GM18517 (cell line): Measurements from ENCODE around the gene TMED6.

Experiments used
- ATAC-seq: cut with Tn5 transposase; IDR thresholded peaks from one replicate; pipeline ENCODE4 v1.9.1; 2021; ENCODE audit warnings: mild to moderate bottlenecking, moderate library complexity; ENCODE audit not compliant: unreplicated experiment

TMED6 gene

DNA sequence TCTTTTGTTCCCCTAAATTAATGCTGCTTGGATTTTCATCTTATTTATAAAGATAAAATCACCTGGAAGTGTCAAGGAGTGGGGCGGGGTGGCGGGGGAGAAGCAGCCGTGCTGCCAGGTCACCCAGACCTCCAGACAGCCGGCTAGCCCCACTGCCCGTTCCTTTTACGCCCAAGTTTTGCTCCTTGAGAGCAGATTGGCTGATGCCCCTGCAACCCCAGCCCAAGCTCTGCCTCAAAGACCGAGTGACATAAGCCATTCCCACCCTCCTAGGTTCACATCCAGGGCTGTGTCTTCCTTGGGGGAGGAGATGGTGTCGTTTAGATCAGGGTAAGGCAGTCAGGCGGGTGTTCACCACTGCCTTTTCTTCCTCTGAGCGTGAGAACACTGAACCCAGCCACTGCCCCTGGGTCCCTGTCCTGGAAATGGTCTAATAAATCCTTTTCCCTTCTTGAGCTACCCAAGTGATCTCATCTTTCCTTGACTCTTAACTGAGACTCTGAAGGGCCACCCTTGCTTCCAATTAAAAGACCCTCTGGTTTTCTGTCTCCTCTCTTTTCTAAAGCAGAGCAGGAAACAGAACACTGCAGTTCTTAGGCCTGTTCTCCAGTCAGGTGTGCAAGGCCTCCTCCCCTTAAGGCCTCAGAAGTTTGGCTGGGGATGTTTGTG, 26.9 kb downstream of the TMED6 start:
- ATAC-seq, result no peak

DNA sequence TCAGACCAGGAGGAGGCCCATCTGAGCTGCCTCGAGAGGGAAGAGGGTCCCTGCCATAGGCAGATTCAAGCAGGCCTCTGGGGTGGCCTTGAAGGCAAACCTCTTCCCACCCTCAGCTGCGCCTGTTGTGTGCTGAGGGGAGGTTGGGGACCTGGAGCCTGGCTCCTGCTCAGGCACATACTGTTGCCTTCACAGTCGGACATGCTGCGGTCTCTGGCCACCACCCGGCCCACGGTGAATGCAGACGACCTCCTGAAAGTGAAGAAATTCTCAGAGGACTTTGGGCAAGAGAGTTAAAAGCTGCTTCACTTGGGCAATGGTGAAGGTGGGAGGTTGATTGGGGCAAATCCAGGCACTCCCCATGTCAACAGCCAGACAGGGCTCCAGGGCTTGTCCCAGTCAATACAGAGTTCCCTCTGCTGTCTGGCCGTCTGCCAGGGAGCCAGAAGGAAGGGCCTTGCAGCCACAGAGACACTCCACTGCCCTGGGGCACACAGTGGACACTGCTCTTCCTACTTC, 27.5 kb downstream of the TMED6 start:
- ATAC-seq, result no peak

DNA sequence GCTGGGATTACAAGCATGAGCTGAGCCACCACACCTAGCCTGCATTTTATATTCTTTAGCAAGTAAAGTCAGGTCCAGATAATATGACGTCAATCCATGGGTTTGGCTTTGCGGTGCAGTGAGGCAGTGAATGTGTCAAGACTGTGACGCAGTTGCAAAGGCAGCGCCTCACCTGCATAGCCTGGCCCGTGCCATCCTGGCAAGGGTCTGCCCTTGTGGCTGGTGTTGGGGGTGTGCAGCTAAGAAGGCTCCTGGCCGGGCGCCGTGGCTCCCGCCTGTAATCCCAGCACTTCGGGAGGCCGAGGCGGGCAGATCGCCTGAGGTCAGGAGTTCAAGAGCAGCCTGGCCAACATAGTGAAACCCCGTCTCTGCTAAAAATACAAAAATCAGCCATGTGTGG, 28.2 kb downstream of the TMED6 start:
- no peak for ATAC-seq

DNA sequence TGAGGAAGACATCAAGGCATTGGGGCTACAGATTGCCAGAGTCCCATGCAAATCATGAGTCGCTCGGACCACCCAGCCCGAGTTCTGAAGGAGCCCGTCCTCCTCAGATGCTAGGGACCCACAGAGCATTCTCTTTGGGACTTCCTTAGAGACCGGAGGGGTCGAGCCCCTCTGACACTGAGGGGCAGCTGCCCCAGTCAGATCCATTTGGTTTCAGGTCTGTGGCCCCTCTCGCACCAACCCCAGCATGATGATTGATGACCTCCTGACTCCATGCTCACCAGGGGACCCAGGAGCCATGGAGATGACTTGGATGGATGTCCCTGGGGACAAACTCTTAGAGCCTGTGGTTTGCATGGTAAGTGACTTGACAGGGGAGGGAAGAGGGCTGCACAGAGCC, 29.2 kb downstream of the TMED6 start:
- ATAC-seq, result no peak

DNA sequence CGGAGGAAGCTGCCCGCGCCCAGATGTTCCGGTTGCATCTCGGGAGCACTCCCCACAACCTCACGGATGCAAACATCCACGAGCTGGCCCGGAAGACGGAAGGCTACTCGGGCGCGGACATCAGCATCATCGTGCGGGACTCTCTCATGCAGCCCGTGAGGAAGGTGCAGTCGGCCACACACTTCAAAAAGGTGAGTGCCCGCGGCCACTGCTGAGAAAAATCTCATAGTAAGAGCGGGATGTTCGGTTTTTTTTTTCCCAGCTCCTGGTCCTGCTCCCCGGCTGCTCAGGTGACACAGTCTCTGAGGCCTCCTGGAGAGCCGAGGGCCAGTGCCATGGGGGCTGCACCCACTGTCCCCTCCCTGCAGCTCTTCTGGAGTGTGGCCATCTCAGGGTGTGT, 30.5 kb downstream of the TMED6 start:
- no peak for ATAC-seq

DNA sequence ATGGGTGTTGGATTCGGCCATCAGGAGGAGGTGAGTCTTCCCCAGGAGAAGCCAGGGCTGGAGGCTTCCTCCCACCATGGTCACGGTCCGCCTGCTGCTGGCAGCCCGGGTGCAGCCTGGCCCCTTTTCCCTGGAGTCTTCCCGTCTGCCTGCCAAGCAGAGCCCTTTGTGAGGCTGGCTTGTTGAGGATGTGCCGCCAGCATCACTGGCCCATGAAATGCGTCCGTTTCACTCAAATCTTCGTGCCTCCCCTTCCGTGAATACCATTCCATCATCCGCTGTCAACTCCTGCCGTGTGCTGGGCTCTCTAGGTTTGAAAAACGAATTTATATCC, 30.9 kb downstream of the TMED6 start:
- no peak for ATAC-seq

DNA sequence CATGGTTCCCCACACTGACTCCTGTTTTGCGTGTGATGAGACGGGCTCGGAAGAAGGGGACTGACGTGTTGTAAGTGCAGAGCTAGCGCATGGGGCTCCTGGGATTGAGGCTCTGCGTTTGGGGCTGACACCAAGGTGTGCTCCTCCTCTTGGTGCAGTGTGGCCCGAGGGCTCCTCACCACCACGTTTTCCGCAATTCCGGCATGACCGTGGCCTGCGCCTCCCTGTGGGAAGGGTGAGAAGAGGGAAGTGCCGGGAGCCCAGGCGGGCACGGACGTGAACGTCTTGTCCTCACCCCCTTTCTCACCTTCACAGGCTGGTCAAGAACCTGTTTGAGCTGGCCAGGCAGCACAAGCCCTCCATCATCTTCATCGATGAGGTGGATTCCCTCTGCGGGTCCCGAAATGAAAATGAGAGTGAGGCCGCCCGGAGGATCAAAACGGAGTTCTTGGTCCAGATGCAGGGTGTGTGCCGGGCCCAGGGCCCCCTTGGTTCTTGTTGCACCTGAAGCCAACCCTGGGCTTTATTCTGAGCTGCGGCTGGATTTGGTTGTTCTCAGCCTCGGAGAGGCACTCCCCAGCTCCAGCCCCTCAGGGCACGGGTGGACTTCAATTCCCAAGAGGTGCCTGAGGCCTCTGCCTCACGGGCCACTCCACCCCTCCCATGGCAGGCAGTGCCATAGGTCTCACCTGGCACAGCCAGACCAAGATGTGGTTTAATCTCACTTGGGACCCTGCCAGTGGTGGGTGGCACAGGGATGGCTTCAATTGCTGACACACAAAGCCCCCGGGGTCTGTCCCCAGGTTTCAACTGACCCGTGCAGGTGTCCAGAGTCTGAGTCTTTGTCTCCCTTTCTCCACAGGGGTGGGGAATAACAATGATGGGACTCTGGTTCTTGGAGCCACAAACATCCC, 31.5 kb downstream of the TMED6 start:
- ATAC-seq, result no peak

DNA sequence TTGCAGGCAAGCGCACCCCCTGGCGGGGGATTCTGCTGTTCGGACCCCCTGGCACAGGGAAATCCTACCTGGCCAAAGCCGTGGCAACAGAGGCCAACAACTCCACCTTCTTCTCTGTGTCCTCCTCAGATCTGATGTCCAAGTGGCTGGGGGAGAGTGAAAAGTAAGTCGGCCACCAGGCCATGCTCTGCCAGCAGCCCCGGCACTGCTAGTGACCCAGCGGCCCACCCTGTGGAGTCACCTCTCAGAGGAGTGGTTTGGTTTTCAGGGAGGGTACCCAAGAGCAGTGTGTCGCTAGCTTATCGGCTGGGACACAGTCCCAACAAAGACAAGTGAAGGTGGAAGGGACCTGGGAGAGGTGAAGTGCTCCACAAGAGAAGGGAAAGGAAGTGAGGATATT, 32.2 kb downstream of the TMED6 start:
- ATAC-seq, result no peak

DNA sequence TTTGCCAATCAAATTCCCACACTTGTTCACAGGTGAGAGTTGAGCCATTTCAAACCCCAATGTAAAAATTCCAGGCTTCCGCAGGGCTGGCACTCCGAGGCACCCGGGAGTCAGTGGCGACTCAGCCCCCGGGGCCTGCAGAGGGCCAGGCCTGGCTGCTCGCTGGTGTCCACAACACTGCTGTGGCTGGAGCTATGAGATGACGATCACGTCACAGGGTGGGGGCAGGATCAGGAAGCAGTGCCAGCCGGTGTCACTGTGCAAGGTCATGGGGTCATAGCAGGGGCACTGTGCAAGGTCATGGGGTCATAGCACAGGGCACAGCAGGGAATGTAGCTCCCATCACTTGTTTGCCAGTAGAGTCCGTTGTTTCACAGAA, 32.7 kb downstream of the TMED6 start:
- ATAC-seq, result no peak

DNA sequence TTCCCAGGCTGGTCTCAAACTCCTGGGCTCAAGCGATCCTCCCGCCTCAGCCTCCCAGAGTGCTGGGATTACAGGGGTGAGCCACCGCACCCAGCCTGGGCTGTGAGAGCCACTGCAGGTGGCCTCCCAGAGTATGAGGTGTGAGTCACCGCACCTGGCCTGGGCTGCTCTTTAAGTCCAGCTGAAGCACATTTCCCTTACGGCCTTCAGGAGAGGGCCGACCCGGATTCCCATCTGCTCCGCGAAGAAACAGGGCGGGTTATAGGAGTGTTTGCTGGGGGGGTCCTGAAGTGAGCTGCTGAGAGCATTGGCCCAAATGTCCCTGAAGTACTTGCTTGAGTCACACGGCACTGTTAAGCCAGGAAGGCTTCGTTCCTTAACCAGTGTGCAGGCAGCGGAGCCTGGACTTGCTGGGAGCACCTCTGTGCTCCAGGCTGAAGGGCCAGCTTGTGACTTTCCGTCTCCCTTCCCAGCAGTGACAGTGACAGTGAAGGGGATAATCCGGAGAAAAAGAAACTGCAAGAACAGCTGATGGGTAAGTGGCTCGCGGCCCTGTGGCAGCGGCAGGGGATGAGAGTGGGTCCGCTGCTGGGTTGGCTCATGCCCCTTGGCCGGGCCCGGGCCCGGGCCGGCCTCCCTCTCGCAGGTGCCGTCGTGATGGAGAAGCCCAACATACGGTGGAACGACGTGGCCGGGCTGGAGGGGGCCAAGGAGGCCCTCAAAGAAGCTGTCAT, 33.2 kb downstream of the TMED6 start:
- no peak for ATAC-seq

DNA sequence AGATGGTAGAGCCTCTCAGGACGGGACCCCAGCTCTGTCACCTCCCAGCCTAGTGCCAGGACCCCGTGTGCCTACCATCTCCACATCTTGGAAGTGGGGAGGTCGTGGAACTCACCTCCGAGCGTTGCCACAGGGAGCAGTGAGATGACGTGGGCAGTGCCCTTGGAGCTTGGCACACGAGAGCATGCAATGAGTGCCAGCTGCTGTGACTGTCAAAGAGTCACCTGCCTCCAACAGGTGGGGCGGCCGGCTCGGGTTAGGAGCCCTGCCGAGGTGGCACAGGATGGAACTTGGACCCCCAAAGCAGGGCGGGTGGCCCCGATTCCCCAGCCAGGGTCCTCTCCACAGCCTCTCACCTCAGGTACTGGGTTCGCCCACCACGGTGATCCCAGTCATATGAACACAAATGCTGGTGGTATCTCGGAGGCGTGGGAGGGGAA, 35.0 kb downstream of the TMED6 start:
- ATAC-seq, result no peak

DNA sequence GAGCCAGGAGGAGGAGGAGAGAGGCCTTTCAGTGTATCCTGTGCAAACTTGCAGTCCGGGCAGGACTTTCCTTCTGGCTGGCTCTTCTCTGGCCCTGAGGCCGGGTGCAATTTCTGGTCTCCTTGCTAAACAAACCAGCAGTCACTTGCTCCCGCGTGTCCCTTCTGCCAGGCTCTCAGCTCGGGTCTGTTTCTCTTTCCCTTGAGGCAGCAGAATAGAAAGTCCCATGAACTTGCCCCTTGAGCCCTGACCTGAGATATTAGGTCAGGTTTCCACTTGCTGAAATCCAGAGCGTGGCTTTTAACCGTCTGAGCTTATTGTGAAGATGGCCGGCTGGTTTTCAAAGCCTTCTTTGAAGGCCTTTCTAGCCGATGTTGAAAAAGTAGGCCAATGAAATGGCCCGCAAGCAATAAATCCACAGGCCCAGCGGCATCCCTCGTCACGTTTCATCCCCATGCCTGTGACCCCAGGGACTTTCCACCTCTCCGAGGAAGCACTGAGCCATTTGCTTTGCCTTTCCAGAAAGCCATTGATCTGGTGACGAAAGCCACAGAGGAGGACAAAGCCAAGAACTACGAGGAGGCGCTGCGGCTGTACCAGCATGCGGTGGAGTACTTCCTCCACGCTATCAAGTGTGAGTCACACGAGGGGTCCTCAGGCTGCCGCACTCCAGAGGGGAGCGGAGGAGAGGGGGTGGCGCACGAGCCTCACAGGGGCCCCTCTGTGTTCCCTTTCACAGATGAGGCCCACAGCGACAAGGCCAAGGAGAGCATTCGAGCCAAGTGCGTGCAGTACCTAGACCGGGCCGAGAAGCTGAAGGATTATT, 35.9 kb downstream of the TMED6 start:
- ATAC-seq, result no peak

DNA sequence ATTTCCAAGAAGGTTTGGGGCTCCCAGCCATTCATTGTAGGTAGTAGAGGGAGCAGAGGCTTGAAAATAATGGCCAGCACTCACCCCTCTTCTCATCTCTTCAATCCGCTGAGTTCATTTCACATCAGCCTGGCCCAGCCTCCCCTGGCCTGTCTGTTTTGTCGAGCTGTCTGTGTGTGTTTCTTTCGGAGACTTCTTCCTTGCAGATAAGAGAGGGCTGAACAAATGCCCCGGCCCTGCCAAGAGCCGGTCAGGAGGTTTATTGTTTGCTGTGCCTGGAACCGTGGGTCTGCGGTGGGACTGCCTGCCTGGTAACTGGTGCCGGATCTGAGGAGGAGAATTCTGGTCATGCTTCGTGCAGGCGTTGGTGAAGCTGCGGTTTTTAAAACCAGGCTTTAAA, 37.1 kb downstream of the TMED6 start:
- ATAC-seq, result no peak

DNA sequence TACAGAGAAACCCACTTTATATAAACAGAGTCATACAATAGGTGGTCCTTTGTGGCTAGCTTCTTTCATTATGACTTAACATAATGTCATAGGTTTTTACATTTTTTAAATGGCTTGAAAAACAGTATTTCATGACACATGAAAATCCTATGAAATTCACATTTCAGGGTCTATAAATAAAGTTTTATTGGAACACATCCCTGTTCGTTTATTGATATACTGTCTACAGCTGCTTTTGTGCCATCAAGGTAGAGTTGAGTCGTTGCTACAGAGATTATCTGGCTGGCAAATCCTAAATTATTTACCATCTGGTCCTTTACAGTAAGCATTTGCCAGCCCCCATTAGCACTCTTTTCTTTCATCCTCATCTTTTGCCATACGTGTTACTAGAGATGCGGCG, 38.1 kb downstream of the TMED6 start:
- ATAC-seq, result no peak

DNA sequence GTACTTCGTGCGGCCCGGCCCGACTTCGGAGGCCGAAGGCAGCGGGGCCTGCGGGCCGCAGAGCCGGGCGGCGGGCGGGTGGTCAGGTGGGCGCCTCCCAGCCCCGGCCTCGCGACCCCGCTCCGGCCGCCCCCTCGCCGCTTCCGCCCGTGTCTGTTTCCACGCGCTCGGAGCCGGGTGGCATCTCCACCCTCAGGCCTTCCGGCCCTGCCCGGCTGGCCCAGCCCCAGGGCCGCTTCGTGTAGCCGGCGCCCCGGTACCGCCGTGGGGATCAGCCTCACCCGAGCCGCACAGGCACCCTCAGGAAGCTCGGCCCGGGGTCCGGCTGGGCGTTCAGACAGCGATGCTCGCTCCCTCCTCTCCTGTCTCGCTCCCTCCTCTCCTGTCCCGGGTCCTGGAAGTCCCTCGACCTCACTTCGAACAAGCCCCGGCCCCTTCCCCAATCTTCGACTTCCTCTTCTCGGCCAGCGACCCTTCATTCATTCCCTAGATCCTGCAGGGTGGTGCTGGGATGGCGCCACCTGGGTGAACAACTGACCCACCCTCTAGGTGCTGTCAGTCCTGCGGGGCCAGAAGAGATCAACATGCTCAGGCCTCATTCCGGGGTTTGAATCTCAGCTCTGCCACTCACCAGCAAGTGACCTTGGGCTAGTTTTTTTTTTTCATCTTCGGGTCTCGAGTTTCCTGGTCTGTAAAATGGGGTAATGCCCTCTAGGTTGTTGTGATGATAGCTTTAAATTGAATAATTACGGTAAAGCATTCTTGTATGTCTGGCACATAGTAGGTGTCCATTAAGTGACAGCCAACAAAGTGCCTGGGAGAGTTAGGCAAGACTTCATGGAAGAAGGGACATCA, 39.8 kb downstream of the TMED6 start:
- peak; percentile 65 for ATAC-seq

DNA sequence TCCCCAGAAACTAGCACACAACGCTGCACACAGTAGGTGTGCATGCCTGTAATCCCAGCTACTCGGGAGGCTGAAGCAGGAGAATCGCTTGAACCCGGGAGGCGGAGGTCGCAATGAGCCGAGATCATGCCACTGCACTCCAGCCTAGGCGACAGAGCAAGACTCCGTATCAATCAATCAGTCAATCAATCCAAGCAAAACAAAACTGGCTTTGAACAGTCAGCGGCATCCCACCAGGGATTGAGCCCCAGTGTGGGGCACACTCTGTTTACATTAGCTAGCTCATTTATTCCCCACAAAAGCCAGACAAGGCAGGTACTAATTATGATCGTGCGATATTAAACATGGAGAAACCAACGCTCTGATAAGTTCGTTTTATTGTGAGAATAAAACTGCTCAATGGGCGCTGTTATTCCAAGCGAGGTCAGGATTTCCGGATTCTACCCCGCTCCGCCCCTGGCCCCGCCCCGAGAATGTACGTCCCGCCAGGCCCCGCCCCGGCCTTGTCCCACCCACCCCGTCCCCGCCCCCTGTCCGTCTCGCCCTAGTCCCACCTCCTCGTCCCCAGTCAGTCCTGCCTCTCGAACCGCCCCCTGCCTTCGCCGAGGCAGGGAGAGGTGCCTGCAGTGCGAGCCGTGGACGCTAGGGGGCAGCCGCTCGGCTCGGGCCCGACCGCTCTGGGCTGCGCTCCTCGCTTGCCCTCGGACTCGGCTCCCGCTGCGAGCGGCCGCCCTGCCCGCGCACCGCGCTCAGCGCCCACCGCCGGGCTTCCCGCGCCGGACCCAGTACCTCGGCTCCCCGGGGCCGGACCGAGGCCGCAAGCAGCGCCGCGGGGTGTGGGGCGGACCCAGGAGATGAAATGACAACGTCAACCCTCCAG, 40.7 kb downstream of the TMED6 start, which contains the start of gene VPS4A:
Gene VPS4A, plus strand, starts transcription at position 698 of the 880 bp plus-strand sequence. Its CDS starts 162 bp downstream, at position 860.
- ATAC-seq, result peak; percentile 88

DNA sequence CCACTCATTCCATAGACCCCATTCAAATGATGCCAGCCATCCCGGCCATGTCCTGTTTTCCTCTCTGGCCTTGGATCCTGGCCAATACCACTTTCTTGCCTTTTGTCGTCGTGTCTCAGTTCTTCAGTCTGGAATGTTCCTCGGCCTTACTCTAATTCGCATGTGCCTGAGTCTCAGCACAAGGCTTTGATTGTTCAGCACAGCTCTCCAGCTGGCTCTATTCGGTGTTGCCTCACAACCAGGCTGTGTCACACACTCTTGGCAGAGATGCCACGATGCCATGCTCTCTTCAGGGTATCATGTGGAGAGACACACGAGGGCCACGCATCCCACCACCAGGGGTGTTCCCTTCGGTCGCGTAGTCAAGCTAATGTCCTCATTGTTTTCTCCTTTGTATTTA, 42.3 kb downstream of the TMED6 start:
- ATAC-seq, result no peak

DNA sequence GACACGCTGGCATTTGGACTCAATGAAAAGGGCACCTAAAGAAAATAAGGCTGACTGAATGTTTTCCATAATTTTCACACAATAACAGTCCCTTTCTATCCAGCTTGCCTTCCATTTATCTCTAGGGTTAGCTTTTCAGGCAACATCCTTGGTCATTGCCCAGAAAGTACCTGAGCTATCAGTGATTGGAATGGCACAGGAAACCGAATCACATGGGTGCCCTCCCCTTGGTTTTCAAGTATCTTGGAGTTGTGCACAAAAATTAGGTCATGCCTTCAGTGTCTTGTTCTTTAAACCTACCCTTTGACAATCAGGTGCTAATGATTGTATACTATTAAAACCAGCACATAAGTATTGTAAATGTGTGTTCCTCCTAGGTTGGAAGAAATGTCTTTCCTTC, 43.7 kb downstream of the TMED6 start:
- no peak for ATAC-seq

DNA sequence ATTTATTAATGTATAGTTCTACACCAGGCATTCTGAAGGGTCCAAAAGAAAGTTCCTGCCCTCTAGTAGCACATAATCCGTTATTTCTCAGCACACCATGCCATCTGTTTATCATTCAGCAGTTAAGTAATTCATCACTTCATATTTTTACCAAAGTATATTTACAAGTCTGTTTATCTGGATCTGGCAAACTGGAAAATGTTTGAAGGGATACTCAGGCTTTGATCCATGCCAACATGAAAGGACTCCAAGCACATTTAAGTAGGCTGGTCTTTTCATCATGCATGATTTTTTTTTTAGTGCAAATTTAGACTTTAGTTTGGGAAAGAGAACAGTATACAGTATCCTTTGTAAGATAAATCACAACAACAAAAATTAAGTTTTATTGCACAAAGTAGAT, 44.5 kb downstream of the TMED6 start:
- ATAC-seq, result no peak
